Left lung (tissue), 10 donors: Measurements from ENCODE around the gene CSN1S1. TPM values are rescaled to one million over a fixed set of nuclear protein-coding genes. Genes with fewer than 3 reads are reported as not detected.

ENCODE experiments used
- ATAC-seq: fragments of 200-7000 bp; cut with Tn5 transposase; one replicate; pipeline ENCODE4 v1.9.1; 2020; ENCODE audit warnings: moderate library complexity
- DNase-seq, 4 donors: peaks; one replicate each; pipeline ENCODE4 v3.0.0-alpha.2; 2013 to 2020
- H3K27ac ChIP-seq, 2 donors: fragments of 200-600 bp; sonication (generic) in 1 of 2; one replicate each; pipeline versions ENCODE4 v1.5.0 to v1.8.0; 2020 to 2021
- H3K27me3 ChIP-seq, 2 donors: fragments of 200-600 bp; sonication (generic) in 1 of 2; one replicate each; pipeline versions ENCODE4 v1.5.0 to v1.8.0; 2020 to 2021
- H3K36me3 ChIP-seq, 2 donors: fragments of 200-600 bp; sonication (generic) in 1 of 2; one replicate each; pipeline versions ENCODE4 v1.5.0 to v1.8.0; 2020 to 2021
- H3K4me1 ChIP-seq, 2 donors: fragments of 200-600 bp; one replicate each; pipeline ENCODE4 v1.8.0; 2021
- H3K4me3 ChIP-seq, 2 donors: fragments of 200-600 bp; sonication (generic) in 1 of 2; one replicate each; pipeline versions ENCODE4 v1.5.0 to v1.8.0; 2020 to 2021; ENCODE audit warnings: mild to moderate bottlenecking in 1 of 2
- H3K9me3 ChIP-seq, 2 donors: fragments of 200-600 bp; sonication (generic) in 1 of 2; one replicate each; pipeline versions ENCODE4 v1.5.0 to v1.8.0; 2020 to 2021
- intact Hi-C, 2 donors: fragments of 100-400 bp; cut with DNase I; formaldehyde crosslinking; loops; one replicate each; pipeline versions ENCODE4 v1.11.2 to v1.14.2; 2022
- polyA plus RNA-seq, 6 donors: library from polyadenylated mRNA; unstranded; fragments of 120-200 nt; gene quantifications; one replicate each; pipeline ENCODE4 v1.2.1, GENCODE V29; 2013; ENCODE audit not compliant: insufficient read length in 6 of 6
- total RNA-seq, 2 donors: library from RNA; stranded (reverse); fragmentation: NEBNext Ultra II Directional; extraction: Animal tissue kit (Norgen Biotek cat#: 25700); gene quantifications; one replicate each; pipeline ENCODE4 v1.2.1, GENCODE V29; 2021
- TF ChIP-seq, protein P1 (sequence below), 2 donors: fragments of 200-600 bp; sonication (generic) in 1 of 2; IDR thresholded peaks; one replicate each; pipeline versions ENCODE4 v1.5.0 to v1.8.0; 2021; ENCODE audit warnings: antibody characterized with exemption in 2 of 2
- donor health status: DM: no; HTN: yes; CAD: no.
- donor health status: DM: no; HTN: no; CAD: no.

Gene CSN1S1
- total and polyA plus RNA-seq, 8 donors = not detected

DNA sequence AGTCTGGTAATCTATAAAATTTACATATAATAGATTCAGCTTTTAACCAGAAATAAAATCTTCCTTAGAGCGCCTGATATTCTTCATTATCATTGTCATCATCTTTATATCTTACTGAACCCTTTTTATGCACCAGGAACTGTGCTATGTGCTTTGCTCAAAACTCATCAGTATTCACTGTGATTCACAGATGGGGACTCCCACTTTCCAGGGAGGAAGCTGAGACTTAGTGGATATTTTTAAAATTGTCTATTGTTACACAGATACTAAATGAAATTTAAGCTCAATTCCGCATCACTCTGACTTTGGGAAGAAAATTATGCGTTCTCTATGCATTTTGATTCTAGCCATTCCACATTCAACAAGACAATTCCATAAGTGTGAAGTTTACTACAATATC, 36.1 kb upstream of the CSN1S1 start:
- no peak overlapping the region for H3K4me3 ChIP-seq
- H3K9me3 ChIP-seq = no peaks in the 10 kb centered on the region
- ATAC-seq = no peak
- H3K27me3 ChIP-seq = no peaks in the 10 kb centered on the region
- H3K36me3 ChIP-seq = no peaks in the 10 kb centered on the region
- intact Hi-C loops = loop anchor here in 1 of 2 donors (10.0 kb wide), 1 partner anchor 610 kb away; no protein-coding TSS in a partner anchor
- TF ChIP-seq, protein P1, sequence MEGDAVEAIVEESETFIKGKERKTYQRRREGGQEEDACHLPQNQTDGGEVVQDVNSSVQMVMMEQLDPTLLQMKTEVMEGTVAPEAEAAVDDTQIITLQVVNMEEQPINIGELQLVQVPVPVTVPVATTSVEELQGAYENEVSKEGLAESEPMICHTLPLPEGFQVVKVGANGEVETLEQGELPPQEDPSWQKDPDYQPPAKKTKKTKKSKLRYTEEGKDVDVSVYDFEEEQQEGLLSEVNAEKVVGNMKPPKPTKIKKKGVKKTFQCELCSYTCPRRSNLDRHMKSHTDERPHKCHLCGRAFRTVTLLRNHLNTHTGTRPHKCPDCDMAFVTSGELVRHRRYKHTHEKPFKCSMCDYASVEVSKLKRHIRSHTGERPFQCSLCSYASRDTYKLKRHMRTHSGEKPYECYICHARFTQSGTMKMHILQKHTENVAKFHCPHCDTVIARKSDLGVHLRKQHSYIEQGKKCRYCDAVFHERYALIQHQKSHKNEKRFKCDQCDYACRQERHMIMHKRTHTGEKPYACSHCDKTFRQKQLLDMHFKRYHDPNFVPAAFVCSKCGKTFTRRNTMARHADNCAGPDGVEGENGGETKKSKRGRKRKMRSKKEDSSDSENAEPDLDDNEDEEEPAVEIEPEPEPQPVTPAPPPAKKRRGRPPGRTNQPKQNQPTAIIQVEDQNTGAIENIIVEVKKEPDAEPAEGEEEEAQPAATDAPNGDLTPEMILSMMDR (IDR thresholded peaks at IDR 0.05) = no peak
- H3K27ac ChIP-seq = no peak overlapping the region
- no peak for DNase-seq
- H3K4me1 ChIP-seq = no peaks in the 10 kb centered on the region

DNA sequence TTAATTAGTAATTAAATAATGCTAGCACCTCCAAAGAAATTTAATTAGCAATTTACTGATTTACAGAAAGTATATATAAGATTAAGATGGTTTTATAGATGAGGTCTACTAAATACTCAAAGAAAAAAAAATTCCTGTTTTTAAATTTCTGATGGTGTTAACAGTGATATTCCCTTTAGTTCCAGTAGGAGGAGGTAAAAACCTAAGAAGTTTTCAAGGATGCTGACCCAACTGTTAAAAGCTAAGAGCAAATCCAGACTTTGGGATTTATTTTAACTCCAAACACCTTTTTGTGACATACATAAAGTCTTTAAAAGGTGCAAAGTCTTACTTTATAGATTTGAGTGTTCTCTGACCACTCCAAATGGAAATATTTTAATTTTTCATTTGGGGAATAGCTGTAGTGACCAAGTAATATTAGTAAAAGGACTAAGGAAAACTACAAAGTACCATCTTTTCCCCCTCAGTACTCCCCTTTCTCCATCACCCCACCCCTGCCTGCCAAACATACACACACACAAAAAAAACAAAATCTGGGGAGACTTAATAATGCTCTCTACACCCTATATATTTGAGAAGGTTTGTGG, 34.2 kb upstream of the CSN1S1 start:
- TF ChIP-seq, protein P1 (IDR thresholded peaks at IDR 0.05) = peak; percentile 10 to 23
- no peak for ATAC-seq

DNA sequence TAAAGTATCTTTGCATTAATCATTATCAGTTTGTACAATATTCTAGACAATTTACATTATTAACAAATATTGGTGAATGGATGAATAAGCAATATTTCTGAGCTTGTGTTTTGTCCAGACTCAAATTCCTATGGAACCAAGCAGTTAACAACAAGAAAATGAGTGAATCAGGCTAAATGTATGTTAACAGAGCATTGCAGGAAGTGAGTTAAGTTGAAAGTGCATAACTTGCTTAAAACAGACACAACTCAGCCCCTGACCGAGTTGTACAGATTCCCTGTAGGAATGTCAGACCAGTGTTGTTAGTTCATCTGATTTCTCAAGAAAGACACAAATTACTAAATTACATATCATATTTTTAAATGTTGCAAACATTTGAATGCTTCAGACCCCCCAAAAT, 23.7 kb upstream of the CSN1S1 start:
- DNase-seq (no peak), ATAC-seq (no peak)
- no peaks in the 10 kb centered on the region for H3K27me3 ChIP-seq
- TF ChIP-seq, protein P1 (IDR thresholded peaks at IDR 0.05) = no peak
- no peaks in the 10 kb centered on the region for H3K36me3 ChIP-seq
- H3K27ac ChIP-seq = no peak overlapping the region
- intact Hi-C loops = no loop called here
- H3K9me3 ChIP-seq = no peaks in the 10 kb centered on the region
- H3K4me3 ChIP-seq = no peak overlapping the region
- H3K4me1 ChIP-seq = no peaks in the 10 kb centered on the region

More for the DNA sequence above, 34.2 kb upstream of the CSN1S1 start:
- no peak overlapping the region for H3K4me3 ChIP-seq
- no peaks in the 10 kb centered on the region for H3K4me1 ChIP-seq
- H3K27me3 ChIP-seq = no peaks in the 10 kb centered on the region
- no peaks in the 10 kb centered on the region for H3K9me3 ChIP-seq
- intact Hi-C loops = loop anchor here in 1 of 2 donors (10.0 kb wide), 1 partner anchor 608 kb away; no protein-coding TSS in a partner anchor
- peak in 1 of 4 donors; percentile 14 for DNase-seq
- no peak overlapping the region for H3K27ac ChIP-seq
- H3K36me3 ChIP-seq = no peaks in the 10 kb centered on the region

DNA sequence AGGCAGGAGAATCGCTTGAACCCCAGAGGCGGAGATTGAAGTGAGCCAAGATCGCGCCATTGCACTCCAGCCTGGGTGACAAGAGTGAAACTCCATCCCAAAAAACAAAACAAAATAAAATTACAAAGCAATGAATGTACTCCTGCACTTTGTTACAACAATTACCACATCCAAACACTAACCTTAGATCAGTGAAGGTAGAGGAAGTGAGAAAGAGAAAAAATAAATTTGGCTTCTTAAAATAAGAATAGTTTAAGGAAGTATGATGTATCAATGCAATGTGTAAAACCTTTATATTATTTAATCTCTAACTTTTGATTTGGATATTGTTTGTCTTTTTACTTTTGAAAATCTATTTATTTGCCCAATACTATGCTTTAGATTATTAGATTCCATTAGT, 21.7 kb upstream of the CSN1S1 start:
- no peak for ATAC-seq

DNA sequence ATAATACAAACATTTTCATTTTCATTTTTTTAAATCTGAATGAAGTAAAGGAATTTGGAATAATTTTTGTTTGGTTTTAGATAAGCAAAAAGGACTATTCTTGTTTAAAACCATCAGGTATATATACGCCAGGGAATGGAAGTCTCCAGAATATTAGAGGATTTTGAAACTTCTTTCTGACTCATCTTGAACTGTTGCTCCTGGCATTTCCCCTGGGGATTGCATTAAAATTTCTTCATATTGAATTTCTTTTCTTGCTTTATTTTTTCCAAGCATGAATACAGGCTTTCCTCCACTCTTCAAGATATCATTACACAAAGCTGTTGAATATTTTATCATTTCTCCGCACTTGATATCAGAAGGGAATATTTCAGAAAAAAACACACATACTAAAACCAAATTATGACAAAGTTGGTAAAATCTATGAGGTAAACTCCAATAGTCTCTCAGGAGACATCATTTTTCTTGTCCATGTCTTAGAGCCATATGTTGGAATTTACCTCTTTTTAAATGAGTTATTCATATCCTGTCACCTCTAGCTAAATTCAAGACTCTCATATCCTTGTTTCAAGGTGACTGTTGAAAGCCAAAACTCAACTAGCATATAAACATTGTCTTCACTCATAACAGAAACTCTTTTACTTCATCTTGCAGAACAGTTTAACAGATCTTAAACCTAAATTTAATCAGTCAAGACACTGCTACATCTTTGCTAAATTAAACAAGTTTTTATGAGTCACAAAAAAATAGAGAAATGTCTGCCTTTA, 20.7 kb upstream of the CSN1S1 start:
- Histone ChIP-seq H3K9me3 (no peaks in the 10 kb centered on the region), H3K27ac (no peak overlapping the region), H3K27me3 (no peaks in the 10 kb centered on the region), H3K4me1 (no peaks in the 10 kb centered on the region), H3K36me3 (no peaks in the 10 kb centered on the region), H3K4me3 (no peak overlapping the region)
- DNase-seq (no peak), ATAC-seq (no peak)
- intact Hi-C loops = no loop called here
- TF ChIP-seq, protein P1 (IDR thresholded peaks at IDR 0.05) = no peak

More for the DNA sequence above, 21.7 kb upstream of the CSN1S1 start:
- TF ChIP-seq, protein P1 (IDR thresholded peaks at IDR 0.05) = no peak
- Histone ChIP-seq H3K4me1 (no peaks in the 10 kb centered on the region), H3K9me3 (no peaks in the 10 kb centered on the region), H3K27me3 (no peaks in the 10 kb centered on the region), H3K4me3 (no peak overlapping the region), H3K36me3 (no peaks in the 10 kb centered on the region), H3K27ac (no peak overlapping the region)
- no peak for DNase-seq
- intact Hi-C loops = no loop called here
